ENCODE results near the gene UBASH3B. TPM values are rescaled to one million over a fixed set of nuclear protein-coding genes. Genes with fewer than 3 reads are reported as not detected.

UBASH3B gene
- total and polyA plus RNA-seq, 2 of the 13 experiments (the other 11 are each of a cell fraction or from before 2014, with no cell fraction given), result 4.4 to 7.6 TPM

GRCh38 chr11:122617297-122617696 lies 38.2 kb upstream of the UBASH3B start (continued):
- TF ChIP-seq, protein P1, sequence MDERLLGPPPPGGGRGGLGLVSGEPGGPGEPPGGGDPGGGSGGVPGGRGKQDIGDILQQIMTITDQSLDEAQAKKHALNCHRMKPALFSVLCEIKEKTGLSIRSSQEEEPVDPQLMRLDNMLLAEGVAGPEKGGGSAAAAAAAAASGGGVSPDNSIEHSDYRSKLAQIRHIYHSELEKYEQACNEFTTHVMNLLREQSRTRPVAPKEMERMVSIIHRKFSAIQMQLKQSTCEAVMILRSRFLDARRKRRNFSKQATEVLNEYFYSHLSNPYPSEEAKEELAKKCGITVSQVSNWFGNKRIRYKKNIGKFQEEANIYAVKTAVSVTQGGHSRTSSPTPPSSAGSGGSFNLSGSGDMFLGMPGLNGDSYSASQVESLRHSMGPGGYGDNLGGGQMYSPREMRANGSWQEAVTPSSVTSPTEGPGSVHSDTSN (CRISPR knock-in tag; IDR thresholded peaks at IDR 0.05), result no peak
- no peak for TF ChIP-seq TBL1XR1 (IDR thresholded peaks at IDR 0.05; ENCODE audit: borderline replicate concordance, low read length, partially characterized antibody)
- TF ChIP-seq, protein P2, sequence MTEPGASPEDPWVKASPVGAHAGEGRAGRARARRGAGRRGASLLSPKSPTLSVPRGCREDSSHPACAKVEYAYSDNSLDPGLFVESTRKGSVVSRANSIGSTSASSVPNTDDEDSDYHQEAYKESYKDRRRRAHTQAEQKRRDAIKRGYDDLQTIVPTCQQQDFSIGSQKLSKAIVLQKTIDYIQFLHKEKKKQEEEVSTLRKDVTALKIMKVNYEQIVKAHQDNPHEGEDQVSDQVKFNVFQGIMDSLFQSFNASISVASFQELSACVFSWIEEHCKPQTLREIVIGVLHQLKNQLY (CRISPR knock-in tag; IDR thresholded peaks at IDR 0.05), result no peak
- TF ChIP-seq ZMYM2 (CRISPR knock-in tag; IDR thresholded peaks at IDR 0.05), result no peak

- peak; percentile 36 for DNase-seq (ENCODE audit: low spot score)
- no peak for FAIRE-seq
- in situ Hi-C loops (cut with HindIII; ENCODE audit: extremely low pct_ligation_motif_present, low pct_unique_long_range_greater_than_20kb), result loop anchor here (25.0 kb wide), 1 partner anchor 419 kb away; no protein-coding TSS in a partner anchor
Measured at GRCh38 chr11:122617926-122618325, 37.6 kb upstream of the UBASH3B start.

More at GRCh38 chr11:122617926-122618325, 37.6 kb upstream of the UBASH3B start:
- Histone ChIP-seq H3K79me2 (ENCODE audit: insufficient read depth, low read length) (no peaks in the 10 kb centered on the region), H3K4me3 (replicated peaks in 1 of 3; ENCODE audit: insufficient read depth in 1 of 3, low read depth in 2 of 3, low read length in 3 of 3) (no peak overlapping the region), H3K9me3 (ENCODE audit: low read length) (no peaks in the 10 kb centered on the region), H2AFZ (ENCODE audit: low read length) (no peak overlapping the region), H3K4me2 (ENCODE audit: low read depth, low read length) (no peak overlapping the region), H3K27me3 (ENCODE audit: control insufficient read depth in 1 of 2, insufficient read depth in 2 of 2, low read length in 2 of 2) (peaks cover 4 to 16% of the 10 kb centered on the region in 2 experiments), H4K20me1 (ENCODE audit: insufficient read depth, low read length) (no peaks in the 10 kb centered on the region), H3K9ac (ENCODE audit: insufficient read depth, low read depth, low read length) (no peak overlapping the region), H3K27ac (ENCODE audit: extremely low read length, insufficient read depth, low read length) (no peak overlapping the region), H3K36me3 (replicated peaks in 1 of 2; ENCODE audit: control insufficient read depth in 1 of 2, insufficient read depth in 2 of 2, low read length in 2 of 2) (no peaks in the 10 kb centered on the region), H3K4me1 (ENCODE audit: insufficient read depth, low read length) (0 out of 2 replicates have a peak, but pooled peaks cover 6% of the 10 kb centered on the region)
- no TSS peak for BruUV-seq (replicated peaks)
- ChIA-PET CTCF (ENCODE audit: low intra/inter-chr PET ratio, low total read pairs) (no interaction called here), POLR2A (no interaction called here)
- TF ChIP-seq MAX (IDR thresholded peaks at IDR 0.05) (peak; percentile 34; the same call in 1 of the 2 replicates), ZNF143 (CRISPR knock-in tag; IDR thresholded peaks at IDR 0.05) (no peak)
- TF ChIP-seq, protein P3, sequence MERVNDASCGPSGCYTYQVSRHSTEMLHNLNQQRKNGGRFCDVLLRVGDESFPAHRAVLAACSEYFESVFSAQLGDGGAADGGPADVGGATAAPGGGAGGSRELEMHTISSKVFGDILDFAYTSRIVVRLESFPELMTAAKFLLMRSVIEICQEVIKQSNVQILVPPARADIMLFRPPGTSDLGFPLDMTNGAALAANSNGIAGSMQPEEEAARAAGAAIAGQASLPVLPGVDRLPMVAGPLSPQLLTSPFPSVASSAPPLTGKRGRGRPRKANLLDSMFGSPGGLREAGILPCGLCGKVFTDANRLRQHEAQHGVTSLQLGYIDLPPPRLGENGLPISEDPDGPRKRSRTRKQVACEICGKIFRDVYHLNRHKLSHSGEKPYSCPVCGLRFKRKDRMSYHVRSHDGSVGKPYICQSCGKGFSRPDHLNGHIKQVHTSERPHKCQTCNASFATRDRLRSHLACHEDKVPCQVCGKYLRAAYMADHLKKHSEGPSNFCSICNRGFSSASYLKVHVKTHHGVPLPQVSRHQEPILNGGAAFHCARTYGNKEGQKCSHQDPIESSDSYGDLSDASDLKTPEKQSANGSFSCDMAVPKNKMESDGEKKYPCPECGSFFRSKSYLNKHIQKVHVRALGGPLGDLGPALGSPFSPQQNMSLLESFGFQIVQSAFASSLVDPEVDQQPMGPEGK (CRISPR knock-in tag; IDR thresholded peaks at IDR 0.05), result no peak
- intact Hi-C loops (cut with micrococcal nuclease; ENCODE audit: unreplicated experiment), result no loop called here
- WGBS (ENCODE audit: low lambda C conversion rate), result 0% methylated on average over 6 of the region's 6 CpGs
- peak; percentile 89 for ATAC-seq

All from HepG2 (cell line).